OCI-LY3 (cell line): ENCODE data around the gene GRID2.

Experiments used
- EZH2phosphoT487 ChIP-seq: fragments of 200-600 bp; shearing (Covaris generic); IDR thresholded peaks from 2 replicates; pipeline ENCODE4 v1.6.1; 2018; ENCODE audit warnings: antibody characterized with exemption, mixed run types, low read depth
- TF ChIP-seq, protein P1 (sequence below): fragments of 200-600, 300-600 bp; sonication (generic); IDR thresholded peaks from 2 replicates; pipeline ENCODE4 v1.5.1; 2014; ENCODE audit warnings: antibody characterized with exemption, low read length, low read depth

DNA sequence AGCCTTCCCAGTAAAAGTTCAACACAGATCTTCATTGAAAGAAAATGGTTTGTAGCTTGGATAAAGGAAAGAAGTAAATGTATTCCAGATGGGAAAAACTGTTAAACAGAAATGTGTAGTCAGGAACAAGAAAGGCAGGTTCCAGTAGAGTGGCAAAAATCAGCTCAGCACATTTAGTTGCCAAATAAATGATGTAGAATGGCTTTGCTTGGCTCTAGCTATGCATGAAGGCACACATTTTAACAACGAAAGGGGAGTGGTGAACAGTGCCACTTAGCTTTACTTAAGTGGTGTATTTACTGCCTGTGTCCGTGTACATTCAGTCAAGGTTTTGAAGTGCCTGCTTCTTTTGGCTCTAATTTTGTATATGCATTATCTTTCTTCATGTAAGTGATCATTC, 880.3 kb downstream of the GRID2 start:
- TF ChIP-seq, protein P1, sequence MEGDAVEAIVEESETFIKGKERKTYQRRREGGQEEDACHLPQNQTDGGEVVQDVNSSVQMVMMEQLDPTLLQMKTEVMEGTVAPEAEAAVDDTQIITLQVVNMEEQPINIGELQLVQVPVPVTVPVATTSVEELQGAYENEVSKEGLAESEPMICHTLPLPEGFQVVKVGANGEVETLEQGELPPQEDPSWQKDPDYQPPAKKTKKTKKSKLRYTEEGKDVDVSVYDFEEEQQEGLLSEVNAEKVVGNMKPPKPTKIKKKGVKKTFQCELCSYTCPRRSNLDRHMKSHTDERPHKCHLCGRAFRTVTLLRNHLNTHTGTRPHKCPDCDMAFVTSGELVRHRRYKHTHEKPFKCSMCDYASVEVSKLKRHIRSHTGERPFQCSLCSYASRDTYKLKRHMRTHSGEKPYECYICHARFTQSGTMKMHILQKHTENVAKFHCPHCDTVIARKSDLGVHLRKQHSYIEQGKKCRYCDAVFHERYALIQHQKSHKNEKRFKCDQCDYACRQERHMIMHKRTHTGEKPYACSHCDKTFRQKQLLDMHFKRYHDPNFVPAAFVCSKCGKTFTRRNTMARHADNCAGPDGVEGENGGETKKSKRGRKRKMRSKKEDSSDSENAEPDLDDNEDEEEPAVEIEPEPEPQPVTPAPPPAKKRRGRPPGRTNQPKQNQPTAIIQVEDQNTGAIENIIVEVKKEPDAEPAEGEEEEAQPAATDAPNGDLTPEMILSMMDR, result no peak
- no peak for TF ChIP-seq EZH2phosphoT487
